ENCODE measurements around the gene PURB. TPM values are rescaled to one million over a fixed set of nuclear protein-coding genes. Genes with fewer than 3 reads are reported as not detected.

PURB gene
- polyA plus RNA-seq, 1 donor from 2014 or later, result 14.7 TPM

GRCh38 chr7:44906965-44907364 lies 21.6 kb upstream of the PURB start:
- no peaks in the 10 kb centered on the region for H3K36me3 ChIP-seq (ENCODE audit: insufficient read depth, low read length)
- TF ChIP-seq REST (IDR thresholded peaks at IDR 0.05; ENCODE audit: borderline replicate concordance) (no peak), SMC3 (conservative IDR thresholded peaks at IDR 0.05; ENCODE audit: poor library complexity) (no peak), CTCF (IDR thresholded peaks at IDR 0.05; ENCODE audit: poor library complexity, severe bottlenecking) (no peak), MXI1 (conservative IDR thresholded peaks at IDR 0.05; ENCODE audit: poor library complexity, severe bottlenecking) (no peak), RAD21 (conservative IDR thresholded peaks at IDR 0.05) (no peak), POLR2AphosphoS5 (IDR thresholded peaks at IDR 0.05) (no peak), EZH2 (IDR thresholded peaks at IDR 0.05; ENCODE audit: borderline replicate concordance, insufficient read depth, low read length, poor library complexity, severe bottlenecking) (no peak), TAF1 (IDR thresholded peaks at IDR 0.05; ENCODE audit: low read depth) (no peak), EP300 (conservative IDR thresholded peaks at IDR 0.05; ENCODE audit: poor library complexity, severe bottlenecking) (no peak)
- no peaks in the 10 kb centered on the region for H3K9me3 ChIP-seq (ENCODE audit: low read length)
- no peaks in the 10 kb centered on the region for H3K9me2 ChIP-seq (ENCODE audit: insufficient read depth, low read length)
- no peaks in the 10 kb centered on the region for H3K27me3 ChIP-seq (ENCODE audit: insufficient read depth, low read depth, low read length)
- no peaks in the 10 kb centered on the region for H4K20me1 ChIP-seq (ENCODE audit: insufficient read depth)
- H3K4me3 ChIP-seq (ENCODE audit: low read length), result no peak overlapping the region
- no peaks in the 10 kb centered on the region for H3K79me2 ChIP-seq (replicated peaks; ENCODE audit: insufficient read depth, low read length)
- no peaks in the 10 kb centered on the region for H3F3A ChIP-seq (ENCODE audit: insufficient read depth, low read length, poor library complexity, severe bottlenecking)
- H3K27ac ChIP-seq (ENCODE audit: low read length), result no peak overlapping the region
- H2AFZ ChIP-seq (ENCODE audit: low read depth, low read length), result no peak overlapping the region
- no peak overlapping the region for H3K4me2 ChIP-seq (ENCODE audit: low read length)
- no peak overlapping the region for H3K9ac ChIP-seq (ENCODE audit: low read length)

GRCh38 chr7:44905002-44905635 lies 19.8 kb upstream of the PURB start:
- Histone ChIP-seq H3K9me3 (ENCODE audit: low read length) (no peaks in the 10 kb centered on the region), H3K4me2 (ENCODE audit: low read length) (no peak overlapping the region), H4K20me1 (ENCODE audit: insufficient read depth) (no peaks in the 10 kb centered on the region), H3K36me3 (ENCODE audit: insufficient read depth, low read length) (no peaks in the 10 kb centered on the region), H3K79me2 (replicated peaks; ENCODE audit: insufficient read depth, low read length) (no peaks in the 10 kb centered on the region), H3K27me3 (ENCODE audit: insufficient read depth, low read depth, low read length) (no peaks in the 10 kb centered on the region), H3K27ac (ENCODE audit: low read length) (no peak overlapping the region), H2AFZ (ENCODE audit: low read depth, low read length) (no peak overlapping the region), H3K9ac (ENCODE audit: low read length) (no peak overlapping the region), H3F3A (ENCODE audit: insufficient read depth, low read length, poor library complexity, severe bottlenecking) (no peaks in the 10 kb centered on the region), H3K9me2 (ENCODE audit: insufficient read depth, low read length) (no peaks in the 10 kb centered on the region), H3K4me3 (ENCODE audit: low read length) (no peak overlapping the region)
- no peak for TF ChIP-seq SMC3 (conservative IDR thresholded peaks at IDR 0.05; ENCODE audit: poor library complexity)
- no peak for TF ChIP-seq POLR2AphosphoS5 (IDR thresholded peaks at IDR 0.05)
- TF ChIP-seq EZH2 (IDR thresholded peaks at IDR 0.05; ENCODE audit: borderline replicate concordance, insufficient read depth, low read length, poor library complexity, severe bottlenecking), result no peak
- no peak for TF ChIP-seq CTCF (IDR thresholded peaks at IDR 0.05; ENCODE audit: poor library complexity, severe bottlenecking)
- TF ChIP-seq MXI1 (conservative IDR thresholded peaks at IDR 0.05; ENCODE audit: poor library complexity, severe bottlenecking), result no peak
- no peak for TF ChIP-seq RAD21 (conservative IDR thresholded peaks at IDR 0.05)

Measured in neural cell (in vitro differentiated cells).